Measurements from ENCODE around the gene NAXE.

DNA sequence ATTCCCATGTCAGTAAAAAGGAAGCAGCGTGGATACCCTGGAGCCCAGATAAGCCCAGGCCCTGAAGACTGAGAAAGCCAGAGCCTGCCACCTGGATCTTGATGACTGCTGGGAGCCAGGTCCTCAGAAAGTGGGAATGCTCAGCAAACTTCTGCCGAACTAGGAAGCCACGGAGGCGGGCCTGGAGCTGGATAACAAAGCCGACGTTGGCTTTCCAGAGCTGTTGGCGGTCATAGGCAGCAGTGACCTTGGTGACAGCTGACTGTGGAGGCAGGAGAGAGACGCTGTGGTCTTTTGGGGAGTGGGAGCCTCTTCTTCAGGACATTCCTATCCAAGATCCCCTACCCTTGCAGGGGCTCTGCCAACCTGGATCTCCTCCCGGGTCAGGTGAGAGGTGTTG is 43.6 kb upstream of the NAXE start:
- no peak for TF ChIP-seq EZH2 (optimal IDR thresholded peaks at IDR 0.05; ENCODE audit: low read depth, low read length)
- TF ChIP-seq, protein P1, sequence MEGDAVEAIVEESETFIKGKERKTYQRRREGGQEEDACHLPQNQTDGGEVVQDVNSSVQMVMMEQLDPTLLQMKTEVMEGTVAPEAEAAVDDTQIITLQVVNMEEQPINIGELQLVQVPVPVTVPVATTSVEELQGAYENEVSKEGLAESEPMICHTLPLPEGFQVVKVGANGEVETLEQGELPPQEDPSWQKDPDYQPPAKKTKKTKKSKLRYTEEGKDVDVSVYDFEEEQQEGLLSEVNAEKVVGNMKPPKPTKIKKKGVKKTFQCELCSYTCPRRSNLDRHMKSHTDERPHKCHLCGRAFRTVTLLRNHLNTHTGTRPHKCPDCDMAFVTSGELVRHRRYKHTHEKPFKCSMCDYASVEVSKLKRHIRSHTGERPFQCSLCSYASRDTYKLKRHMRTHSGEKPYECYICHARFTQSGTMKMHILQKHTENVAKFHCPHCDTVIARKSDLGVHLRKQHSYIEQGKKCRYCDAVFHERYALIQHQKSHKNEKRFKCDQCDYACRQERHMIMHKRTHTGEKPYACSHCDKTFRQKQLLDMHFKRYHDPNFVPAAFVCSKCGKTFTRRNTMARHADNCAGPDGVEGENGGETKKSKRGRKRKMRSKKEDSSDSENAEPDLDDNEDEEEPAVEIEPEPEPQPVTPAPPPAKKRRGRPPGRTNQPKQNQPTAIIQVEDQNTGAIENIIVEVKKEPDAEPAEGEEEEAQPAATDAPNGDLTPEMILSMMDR (IDR thresholded peaks at IDR 0.05; ENCODE audit: low read length): no peak

Data from MM.1S (cell line).